ENCODE measurements around the gene DYNLRB2. TPM values are rescaled to one million over a fixed set of nuclear protein-coding genes. Genes with fewer than 3 reads are reported as not detected.

The DYNLRB2 gene
- total and polyA plus RNA-seq, 2 donors from 2014 or later = 2.7 to 22.1 TPM

DNA sequence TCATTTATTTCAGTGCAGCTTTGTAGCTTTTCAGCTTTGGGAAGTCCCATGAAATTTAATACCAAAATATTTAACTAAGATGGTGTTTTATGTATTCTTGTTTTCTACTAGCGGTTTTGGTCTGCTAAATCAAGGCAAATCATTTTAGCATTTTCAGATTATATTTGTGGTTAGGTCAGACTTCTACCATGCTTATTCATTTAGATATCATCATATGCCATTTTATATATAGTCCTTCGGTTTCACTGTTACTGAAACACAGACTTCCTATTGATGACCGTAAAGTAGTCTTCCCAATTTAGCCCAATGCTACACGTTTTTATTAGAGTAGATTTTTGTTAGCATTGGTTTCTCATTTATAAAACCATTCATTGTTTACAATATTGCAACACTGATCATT lies 5.5 kb downstream of the DYNLRB2 start:
- H3K27me3 ChIP-seq (ENCODE audit: control insufficient read depth, insufficient read depth, low read length) = no peaks in the 10 kb centered on the region
- no peak for FAIRE-seq
- no peak overlapping the region for H3K4me3 ChIP-seq (ENCODE audit: low read length in 3 of 3)
- no peak for DNase-seq
- H3K27ac ChIP-seq (ENCODE audit: low read depth in 2 of 2, low read length in 2 of 2) = no peak overlapping the region
- H3K9ac ChIP-seq (ENCODE audit: low read length in 3 of 3) = no peak overlapping the region
- intact Hi-C loops (cut with DNase I) = no loop called here
- H3K36me3 ChIP-seq (ENCODE audit: control insufficient read depth in 2 of 3, insufficient read depth in 3 of 3, low read length in 3 of 3) = no peaks in the 10 kb centered on the region
- TF ChIP-seq CTCF (IDR thresholded peaks at IDR 0.05; ENCODE audit: borderline replicate concordance, extremely low read depth, insufficient read depth) = no peak
- no peaks in the 10 kb centered on the region for H3K9me3 ChIP-seq (ENCODE audit: control insufficient read depth in 2 of 3, insufficient read depth in 1 of 3, low read length in 3 of 3)
- no peaks in the 10 kb centered on the region for H3K4me1 ChIP-seq (ENCODE audit: control insufficient read depth in 2 of 3, insufficient read depth in 2 of 3, low read depth in 1 of 3, low read length in 3 of 3)

DNA sequence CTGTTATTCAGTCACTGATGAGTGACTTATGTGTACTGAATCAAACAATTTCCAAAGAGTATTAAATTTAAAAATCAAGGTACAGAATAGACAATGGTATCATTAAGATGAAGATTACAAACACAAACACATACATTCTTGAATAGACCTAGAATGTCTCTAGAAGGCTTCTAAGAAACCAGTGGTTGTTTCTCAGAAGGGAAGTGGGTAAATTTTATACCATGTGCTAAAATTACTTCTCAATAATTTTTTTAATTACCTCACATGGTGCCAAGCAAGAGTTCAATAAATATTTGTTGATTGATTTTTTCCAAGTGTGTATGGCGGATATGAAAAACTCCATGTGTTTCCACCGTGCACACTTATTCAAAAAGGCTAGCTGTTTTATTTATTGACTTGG lies 6.4 kb downstream of the DYNLRB2 start:
- Histone ChIP-seq H3K27me3 (ENCODE audit: control insufficient read depth, insufficient read depth, low read length) (no peaks in the 10 kb centered on the region), H3K4me3 (ENCODE audit: low read length in 3 of 3) (no peak overlapping the region), H3K4me1 (ENCODE audit: control insufficient read depth in 2 of 3, insufficient read depth in 2 of 3, low read depth in 1 of 3, low read length in 3 of 3) (no peaks in the 10 kb centered on the region), H3K36me3 (ENCODE audit: control insufficient read depth in 2 of 3, insufficient read depth in 3 of 3, low read length in 3 of 3) (no peaks in the 10 kb centered on the region), H3K9ac (ENCODE audit: low read length in 3 of 3) (no peak overlapping the region), H3K9me3 (ENCODE audit: control insufficient read depth in 2 of 3, insufficient read depth in 1 of 3, low read length in 3 of 3) (no peaks in the 10 kb centered on the region), H3K27ac (ENCODE audit: low read depth in 2 of 2, low read length in 2 of 2) (no peak overlapping the region)
- DNase-seq (no peak), FAIRE-seq (no peak)
- TF ChIP-seq CTCF (IDR thresholded peaks at IDR 0.05; ENCODE audit: borderline replicate concordance, extremely low read depth, insufficient read depth) = no peak
- intact Hi-C loops (cut with DNase I) = no loop called here

DNA sequence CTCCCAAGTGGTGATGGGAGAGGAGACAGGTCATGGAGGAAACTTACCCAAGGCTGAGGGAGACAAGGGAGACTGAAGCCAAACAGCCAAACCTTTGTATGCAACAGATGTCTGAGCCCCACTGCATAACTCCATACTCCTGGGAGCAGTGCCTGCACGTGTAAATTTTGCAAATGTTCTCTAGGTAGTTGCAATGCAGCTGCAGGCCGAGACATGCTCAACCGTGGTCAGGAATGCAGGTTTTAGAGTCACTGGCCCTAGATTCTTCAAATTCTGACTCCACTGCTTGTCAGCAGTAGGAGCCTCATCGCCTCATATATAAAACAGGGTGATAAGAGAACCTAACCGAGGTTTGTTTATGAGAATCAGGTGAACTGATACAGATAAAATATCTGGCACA lies 11.5 kb downstream of the DYNLRB2 start:
- no peak overlapping the region for H3K9ac ChIP-seq (ENCODE audit: low read length in 3 of 3)
- no peak for FAIRE-seq

More for the DNA sequence above, 11.5 kb downstream of the DYNLRB2 start:
- intact Hi-C loops (cut with DNase I) = no loop called here
- Histone ChIP-seq H3K9me3 (ENCODE audit: control insufficient read depth in 2 of 3, insufficient read depth in 1 of 3, low read length in 3 of 3) (no peaks in the 10 kb centered on the region), H3K27me3 (ENCODE audit: control insufficient read depth, insufficient read depth, low read length) (no peaks in the 10 kb centered on the region), H3K27ac (ENCODE audit: low read depth in 2 of 2, low read length in 2 of 2) (no peak overlapping the region), H3K4me3 (ENCODE audit: low read length in 3 of 3) (no peak overlapping the region), H3K4me1 (ENCODE audit: control insufficient read depth in 2 of 3, insufficient read depth in 2 of 3, low read depth in 1 of 3, low read length in 3 of 3) (no peaks in the 10 kb centered on the region), H3K36me3 (ENCODE audit: control insufficient read depth in 2 of 3, insufficient read depth in 3 of 3, low read length in 3 of 3) (no peaks in the 10 kb centered on the region)
- DNase-seq = no peak
- no peak for TF ChIP-seq CTCF (IDR thresholded peaks at IDR 0.05; ENCODE audit: borderline replicate concordance, extremely low read depth, insufficient read depth)
